Spleen (tissue), 7 donors: ENCODE results near the gene STON1.

Experiments
- POLR2A ChIP-seq, 3 donors: fragments of 450-650 bp; IDR thresholded peaks; one replicate each; pipeline ENCODE4 v1.5.1; 2017; ENCODE audit warnings: antibody characterized with exemption in 3 of 3, mild to moderate bottlenecking in 1 of 3
- POLR2AphosphoS5 ChIP-seq, 3 donors: sonication (generic); formaldehyde crosslinking; IDR thresholded peaks; one replicate each; pipeline ENCODE4 v1.5.1; 2017; ENCODE audit warnings: antibody characterized with exemption in 3 of 3
- TF ChIP-seq, protein P1 (sequence below), 11 experiments: fragments of 200-600 bp in 7 of 11; fragments of 450-650 bp in 4 of 11; sonication (generic) in 4 of 11; IDR thresholded peaks in 8 of 11; conservative IDR thresholded peaks in 3 of 11; 1 replicate in 7 of 11; 2 replicates in 4 of 11; pipeline versions ENCODE4 v1.4.0 to v1.8.0; 2016 to 2021; ENCODE audit warnings: antibody characterized with exemption in 11 of 11, inconsistent platforms in 4 of 11, mild to moderate bottlenecking in 1 of 11
- donor health status: DM: no; HTN: no; CAD: no; lungs with moderate emphysema.
- donor health status: DM: no; HTN: no; CAD: no.
- donor health status: DM: no; HTN: no; CAD: no.

DNA sequence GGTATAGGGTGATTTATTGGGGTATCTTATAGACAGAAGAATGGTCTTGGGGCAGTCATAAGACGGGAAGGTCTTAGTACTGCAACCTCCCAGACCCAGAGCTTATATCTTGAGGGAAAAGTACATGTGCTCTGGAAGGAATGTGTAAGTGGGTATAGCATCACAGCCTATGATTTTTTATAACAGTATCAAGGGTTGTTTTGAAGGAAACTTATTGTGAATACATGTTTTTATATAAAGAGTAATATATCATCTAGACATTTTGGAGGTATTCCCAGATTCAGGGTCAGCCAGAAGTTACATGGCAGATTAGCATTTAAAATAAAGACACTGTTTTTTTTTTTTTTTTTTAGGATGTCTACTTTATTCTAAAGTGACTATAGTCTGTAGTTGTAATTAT is 47.6 kb upstream of the STON1 start:
- no peak for TF ChIP-seq POLR2AphosphoS5 (IDR thresholded peaks at IDR 0.05)
- TF ChIP-seq, protein P1, sequence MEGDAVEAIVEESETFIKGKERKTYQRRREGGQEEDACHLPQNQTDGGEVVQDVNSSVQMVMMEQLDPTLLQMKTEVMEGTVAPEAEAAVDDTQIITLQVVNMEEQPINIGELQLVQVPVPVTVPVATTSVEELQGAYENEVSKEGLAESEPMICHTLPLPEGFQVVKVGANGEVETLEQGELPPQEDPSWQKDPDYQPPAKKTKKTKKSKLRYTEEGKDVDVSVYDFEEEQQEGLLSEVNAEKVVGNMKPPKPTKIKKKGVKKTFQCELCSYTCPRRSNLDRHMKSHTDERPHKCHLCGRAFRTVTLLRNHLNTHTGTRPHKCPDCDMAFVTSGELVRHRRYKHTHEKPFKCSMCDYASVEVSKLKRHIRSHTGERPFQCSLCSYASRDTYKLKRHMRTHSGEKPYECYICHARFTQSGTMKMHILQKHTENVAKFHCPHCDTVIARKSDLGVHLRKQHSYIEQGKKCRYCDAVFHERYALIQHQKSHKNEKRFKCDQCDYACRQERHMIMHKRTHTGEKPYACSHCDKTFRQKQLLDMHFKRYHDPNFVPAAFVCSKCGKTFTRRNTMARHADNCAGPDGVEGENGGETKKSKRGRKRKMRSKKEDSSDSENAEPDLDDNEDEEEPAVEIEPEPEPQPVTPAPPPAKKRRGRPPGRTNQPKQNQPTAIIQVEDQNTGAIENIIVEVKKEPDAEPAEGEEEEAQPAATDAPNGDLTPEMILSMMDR (IDR thresholded peaks at IDR 0.05 in 8 of 11, conservative IDR thresholded peaks at IDR 0.05 in 3 of 11) = no peak
- TF ChIP-seq POLR2A (IDR thresholded peaks at IDR 0.05) = no peak
